Upper lobe of left lung (tissue), 6 donors: ENCODE measurements around the gene HOOK2. TPM values are rescaled to one million over a fixed set of nuclear protein-coding genes. Genes with fewer than 3 reads are reported as not detected.
"Not testable (repeated sequence)": the region's sequence is repeated elsewhere in the genome, so short reads cannot be mapped to it uniquely, and the experiment has no call there.

Source experiments
- ATAC-seq, 2 donors: fragments of 200-7000 bp; cut with Tn5 transposase; one replicate each; pipeline ENCODE4 v1.9.1; 2022; ENCODE audit warnings: mild to moderate bottlenecking in 2 of 2, moderate library complexity in 2 of 2; ENCODE audit not compliant: low FRiP score in 2 of 2
- DNase-seq, 2 donors: peaks; one replicate each; pipeline ENCODE4 v3.0.0-alpha.2; 2019 to 2020
- H3K27ac ChIP-seq, 4 donors: fragments of 200-600 bp; sonication (generic); one replicate each; pipeline ENCODE4 v1.5.1; 2016 to 2019
- H3K27me3 ChIP-seq, 4 donors: fragments of 200-600 bp; sonication (generic); one replicate each; pipeline ENCODE4 v1.5.1; 2017 to 2019
- H3K36me3 ChIP-seq, 4 donors: fragments of 200-600 bp; sonication (generic); one replicate each; pipeline ENCODE4 v1.5.1; 2016 to 2019
- H3K4me1 ChIP-seq, 4 donors: fragments of 200-600 bp; sonication (generic); one replicate each; pipeline ENCODE4 v1.5.1; 2018 to 2019
- H3K4me3 ChIP-seq, 4 donors: fragments of 200-600 bp; sonication (generic); one replicate each; pipeline ENCODE4 v1.5.1; 2017 to 2019; ENCODE audit warnings: mild to moderate bottlenecking in 2 of 4, moderate library complexity in 1 of 4
- H3K9me3 ChIP-seq, 4 donors: fragments of 200-600 bp; sonication (generic); one replicate each; pipeline ENCODE4 v1.5.1; 2018 to 2019
- EP300 ChIP-seq, 4 donors: sonication (generic); formaldehyde crosslinking; IDR thresholded peaks; one replicate each; pipeline ENCODE4 v1.5.1; 2017; ENCODE audit warnings: antibody characterized with exemption in 4 of 4, control low read depth in 2 of 4
- POLR2A ChIP-seq, 4 donors: fragments of 450-650 bp; IDR thresholded peaks; one replicate each; pipeline ENCODE4 v1.5.1; 2016 to 2017; ENCODE audit warnings: antibody characterized with exemption in 4 of 4, mild to moderate bottlenecking in 2 of 4
- POLR2AphosphoS5 ChIP-seq, 2 donors: sonication (generic); formaldehyde crosslinking; IDR thresholded peaks; one replicate each; pipeline ENCODE4 v1.5.1; 2017; ENCODE audit warnings: antibody characterized with exemption in 2 of 2
- WGBS, 2 donors: methylation state at CpG; one replicate each; pipeline ENCODE4 v1.1.5; 2017 to 2018; 5-methylcytosine and 5-hydroxymethylcytosine counted together
- total RNA-seq, 6 donors: library from RNA; depleted of rRNA in 4 of 6; stranded (reverse); fragments of >200 nt in 4 of 6; gene quantifications; one replicate each; pipeline versions ENCODE4 v1.1.0 to v1.2.1, GENCODE V29; 2016 to 2021
- TF ChIP-seq, protein P1 (sequence below), 6 experiments: fragments of 450-650 bp in 4 of 6; fragments of 200-600 bp in 2 of 6; sonication (generic) in 2 of 6; IDR thresholded peaks; one replicate each; pipeline ENCODE4 v1.5.1; 2016 to 2019; ENCODE audit warnings: antibody characterized with exemption in 6 of 6
- donor health status: DM: no; HTN: no; CAD: no; lungs with moderate emphysema.
- donor health status: DM: no; HTN: yes; CAD: no; lungs with severe emphysema.

Gene HOOK2
- total RNA-seq, 6 donors from 2014 or later: 48.9 to 367 (median 79.6) TPM

DNA sequence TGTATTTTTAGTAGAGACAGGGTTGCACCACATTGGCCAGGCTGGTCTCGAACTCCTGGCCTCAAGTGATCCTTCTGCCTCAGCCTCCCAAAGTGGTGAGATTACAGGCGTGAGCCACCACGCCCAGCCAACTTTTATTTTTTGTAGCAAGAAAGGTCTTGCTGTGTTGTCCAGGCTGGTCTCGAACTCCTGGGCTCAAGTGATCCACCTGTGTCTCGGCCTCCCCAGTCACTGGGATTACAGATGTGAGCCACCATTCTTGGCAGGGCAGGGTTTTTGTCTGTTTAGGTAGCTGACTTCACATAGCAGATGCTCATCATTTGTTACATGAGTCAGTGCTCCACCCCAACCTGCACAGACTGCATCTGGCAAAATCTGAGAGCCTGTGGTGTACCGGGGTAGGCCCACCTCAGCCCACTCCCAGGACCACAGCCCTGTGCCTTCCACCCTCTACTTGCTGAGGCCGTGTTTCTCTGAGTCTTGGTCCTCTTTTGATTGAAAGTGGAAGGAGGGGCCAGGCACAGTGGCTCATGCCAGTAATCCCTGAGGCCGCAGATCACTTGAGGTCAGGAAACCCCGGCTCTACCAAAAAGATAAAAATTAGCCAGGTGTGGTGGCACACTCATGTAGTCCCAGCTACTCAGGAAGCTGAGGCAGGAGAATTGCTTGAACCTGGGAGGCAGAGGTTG is 47.5 kb downstream of the HOOK2 start:
- no peak overlapping the region for H3K27ac ChIP-seq
- H3K4me1 ChIP-seq: peaks cover 24 to 41% (median 25%) of the 10 kb centered on the region in 4 donors
- DNase-seq: no peak
- no peaks in the 10 kb centered on the region for H3K27me3 ChIP-seq
- TF ChIP-seq, protein P1, sequence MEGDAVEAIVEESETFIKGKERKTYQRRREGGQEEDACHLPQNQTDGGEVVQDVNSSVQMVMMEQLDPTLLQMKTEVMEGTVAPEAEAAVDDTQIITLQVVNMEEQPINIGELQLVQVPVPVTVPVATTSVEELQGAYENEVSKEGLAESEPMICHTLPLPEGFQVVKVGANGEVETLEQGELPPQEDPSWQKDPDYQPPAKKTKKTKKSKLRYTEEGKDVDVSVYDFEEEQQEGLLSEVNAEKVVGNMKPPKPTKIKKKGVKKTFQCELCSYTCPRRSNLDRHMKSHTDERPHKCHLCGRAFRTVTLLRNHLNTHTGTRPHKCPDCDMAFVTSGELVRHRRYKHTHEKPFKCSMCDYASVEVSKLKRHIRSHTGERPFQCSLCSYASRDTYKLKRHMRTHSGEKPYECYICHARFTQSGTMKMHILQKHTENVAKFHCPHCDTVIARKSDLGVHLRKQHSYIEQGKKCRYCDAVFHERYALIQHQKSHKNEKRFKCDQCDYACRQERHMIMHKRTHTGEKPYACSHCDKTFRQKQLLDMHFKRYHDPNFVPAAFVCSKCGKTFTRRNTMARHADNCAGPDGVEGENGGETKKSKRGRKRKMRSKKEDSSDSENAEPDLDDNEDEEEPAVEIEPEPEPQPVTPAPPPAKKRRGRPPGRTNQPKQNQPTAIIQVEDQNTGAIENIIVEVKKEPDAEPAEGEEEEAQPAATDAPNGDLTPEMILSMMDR (IDR thresholded peaks at IDR 0.05): no peak
- TF ChIP-seq POLR2AphosphoS5 (IDR thresholded peaks at IDR 0.05) (no peak), POLR2A (IDR thresholded peaks at IDR 0.05) (no peak), EP300 (IDR thresholded peaks at IDR 0.05) (no peak)
- 97 to 98% methylated on average over 9 of the region's 9 CpGs for WGBS, 2 donors
- no peak overlapping the region for H3K4me3 ChIP-seq
- peaks cover 9 to 42% (median 39%) of the 10 kb centered on the region in 4 donors for H3K36me3 ChIP-seq
- no peaks in the 10 kb centered on the region for H3K9me3 ChIP-seq
- ATAC-seq: no peak

DNA sequence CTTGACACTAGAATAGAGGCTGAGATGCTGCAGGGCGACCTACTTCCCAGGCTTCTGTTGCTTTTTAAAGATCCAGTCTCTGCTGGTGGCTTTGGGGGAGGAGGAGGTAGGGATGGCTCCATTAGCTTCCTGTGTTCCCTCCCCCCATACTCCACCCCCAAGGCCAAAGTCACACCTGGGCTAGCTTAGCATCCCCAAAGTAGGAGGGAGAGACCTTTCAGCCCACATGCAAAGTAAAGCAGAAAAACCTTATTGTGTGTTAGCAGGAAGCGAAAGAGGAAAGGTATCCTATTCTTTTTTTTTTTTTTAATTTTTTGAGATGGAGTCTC is 48.4 kb downstream of the HOOK2 start:
- ATAC-seq: no peak
- 98 to 100% methylated on average over 2 of the region's 2 CpGs for WGBS, 2 donors

DNA sequence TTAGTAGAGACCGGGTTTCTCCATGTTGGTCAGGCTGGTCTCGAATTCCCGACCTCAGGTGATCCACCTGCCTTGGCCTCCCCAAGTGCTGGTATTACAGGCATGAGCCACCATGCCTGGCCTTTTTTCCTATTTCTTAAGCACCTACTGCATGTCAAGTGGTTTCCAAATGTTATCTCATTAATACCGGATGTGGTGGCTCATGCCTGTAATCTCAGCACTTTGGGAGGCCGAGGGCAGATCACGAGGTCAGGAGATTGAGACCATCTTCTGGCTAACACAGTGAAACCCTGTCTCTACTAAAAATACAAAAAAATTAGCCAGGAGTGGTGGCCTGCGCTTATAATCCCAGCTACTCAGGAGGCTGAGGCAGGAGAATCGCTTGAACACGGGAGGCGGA is 49.7 kb downstream of the HOOK2 start:
- not testable (repeated sequence) for H3K9me3 ChIP-seq, H3K27me3 ChIP-seq, DNase-seq, H3K27ac ChIP-seq, H3K4me3 ChIP-seq, ATAC-seq
- WGBS, 2 donors: 90 to 92% methylated on average over 10 of the region's 10 CpGs
- Histone ChIP-seq H3K36me3 (peaks cover 7 to 30% (median 27%) of the 10 kb centered on the region in 4 donors), H3K4me1 (peaks cover 25 to 31% (median 27%) of the 10 kb centered on the region in 4 donors)

More for the DNA sequence above, 48.4 kb downstream of the HOOK2 start:
- no peaks in the 10 kb centered on the region for H3K27me3 ChIP-seq
- H3K4me3 ChIP-seq: no peak overlapping the region
- H3K27ac ChIP-seq: no peak overlapping the region
- TF ChIP-seq POLR2AphosphoS5 (IDR thresholded peaks at IDR 0.05) (no peak), EP300 (IDR thresholded peaks at IDR 0.05) (no peak), POLR2A (IDR thresholded peaks at IDR 0.05) (no peak)
- TF ChIP-seq, protein P1 (IDR thresholded peaks at IDR 0.05): no peak
- peaks cover 15 to 34% (median 18%) of the 10 kb centered on the region in 4 donors for H3K4me1 ChIP-seq
- H3K9me3 ChIP-seq: no peaks in the 10 kb centered on the region
- DNase-seq: no peak
- peaks cover 9 to 42% (median 39%) of the 10 kb centered on the region in 4 donors for H3K36me3 ChIP-seq

DNA sequence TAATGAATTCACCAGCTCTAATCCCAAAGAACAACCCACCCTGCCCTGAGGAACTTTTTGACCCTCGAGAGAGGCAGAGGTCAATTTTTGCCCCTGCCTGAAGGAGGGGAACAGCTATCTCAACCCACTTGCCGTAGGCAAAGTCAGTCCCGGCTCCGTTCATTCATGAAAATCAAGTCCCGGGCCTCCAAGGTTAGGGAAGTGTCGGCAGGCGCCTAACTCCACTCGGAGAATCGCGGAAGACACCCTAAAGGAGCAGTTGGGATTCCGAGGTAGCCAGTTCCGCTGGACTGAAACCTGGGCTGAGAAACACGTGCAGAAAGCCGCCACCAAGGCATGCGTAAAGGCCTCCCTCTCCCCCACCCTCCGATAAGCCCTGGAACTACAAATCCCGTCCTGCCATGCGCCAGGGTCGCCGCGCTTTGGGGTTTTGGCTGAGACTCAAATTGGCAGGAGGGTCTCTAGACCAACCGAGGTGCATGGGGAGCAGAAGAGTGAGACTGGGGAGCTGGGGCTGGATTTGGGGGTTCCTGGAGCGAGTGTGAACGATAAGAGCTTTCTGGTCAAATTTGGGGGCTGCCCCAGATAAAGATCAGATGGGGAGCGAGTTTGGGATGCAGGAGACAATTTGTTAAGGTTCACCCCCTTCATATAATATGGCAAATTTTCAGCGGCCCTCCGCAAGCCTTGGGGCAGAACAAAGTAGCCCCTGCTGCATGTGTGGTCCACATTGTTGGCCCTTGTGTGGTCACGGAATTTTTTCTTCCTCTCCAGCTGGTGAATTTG is 51.5 kb downstream of the HOOK2 start, which contains the start of gene TNPO2:
TSS of gene TNPO2 (minus strand) at position 292 of the 786 bp plus-strand sequence. CDS start 2,955 bp downstream, outside the sequence.
- 5% methylated on average over 21 to 28 of the region's 28 CpGs for WGBS, 2 donors
- TF ChIP-seq EP300 (IDR thresholded peaks at IDR 0.05) (no peak), POLR2AphosphoS5 (IDR thresholded peaks at IDR 0.05) (no peak), POLR2A (IDR thresholded peaks at IDR 0.05) (no peak)
- TF ChIP-seq, protein P1 (IDR thresholded peaks at IDR 0.05): no peak

DNA sequence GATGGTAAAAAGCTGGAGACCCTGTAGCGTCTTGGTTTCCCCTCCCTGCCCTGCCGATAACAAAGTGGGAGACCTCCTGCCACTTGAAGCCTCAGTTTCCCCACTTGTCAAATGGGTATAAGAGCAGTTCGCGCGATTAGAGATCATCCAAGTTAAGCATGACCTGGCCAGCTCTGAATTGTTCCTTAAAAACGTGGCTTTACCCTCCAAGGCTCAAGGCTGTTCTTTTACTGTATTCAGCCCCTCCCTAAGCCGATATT is 52.0 kb downstream of the HOOK2 start:
- Histone ChIP-seq H3K4me1 (peaks cover 31 to 38% (median 34%) of the 10 kb centered on the region in 4 donors), H3K9me3 (no peaks in the 10 kb centered on the region), H3K27ac (peak overlapping the region; percentile 56 to 98 (median 92)), H3K4me3 (peak overlapping the region in 3 of 4 donors; percentile 92 to 95 (median 92)), H3K27me3 (no peaks in the 10 kb centered on the region), H3K36me3 (peaks cover 0 to 15% (median 11%) of the 10 kb centered on the region in 4 donors)
- WGBS, 2 donors: 5 to 6% methylated on average over 7 of the region's 7 CpGs
- no peak for TF ChIP-seq POLR2A (IDR thresholded peaks at IDR 0.05)
- TF ChIP-seq, protein P1 (IDR thresholded peaks at IDR 0.05): no peak
- TF ChIP-seq POLR2AphosphoS5 (IDR thresholded peaks at IDR 0.05): no peak
- TF ChIP-seq EP300 (IDR thresholded peaks at IDR 0.05): no peak
- no peak for ATAC-seq
- DNase-seq: no peak

More for the DNA sequence above, 51.5 kb downstream of the HOOK2 start, which contains the start of gene TNPO2:
- peak within 1 kb of the TSS; percentile 92 to 98 (median 94) for H3K27ac ChIP-seq
- no peaks in the 10 kb centered on the region for H3K9me3 ChIP-seq
- peaks cover 31 to 38% (median 34%) of the 10 kb centered on the region in 4 donors for H3K4me1 ChIP-seq
- DNase-seq (peak in 1 of 2 donors; percentile 63), ATAC-seq (peak; percentile 56 to 67)
- peak within 1 kb of the TSS in 3 of 4 donors; percentile 92 to 95 (median 92) for H3K4me3 ChIP-seq
- H3K36me3 ChIP-seq: peaks cover 0 to 14% (median 13%) of the 10 kb centered on the region in 4 donors
- H3K27me3 ChIP-seq: no peaks in the 10 kb centered on the region
